Embryonic facial prominence (tissue), 1 donor: Measurements from ENCODE around the gene RALB.

ENCODE experiments used
- DNase-seq: peaks from one replicate; pipeline ENCODE4 v3.0.0-alpha.2; 2016; ENCODE audit errors: extremely low spot score

The RALB gene

GRCh38 chr2:120338015-120338414 lies 85.4 kb downstream of the RALB start:
- no peak for DNase-seq

- no peak for DNase-seq
These were observed 89.3 kb downstream of the RALB start for GRCh38 chr2:120341977-120342376.

GRCh38 chr2:120342446-120342845 lies 89.8 kb downstream of the RALB start:
- no peak for DNase-seq

GRCh38 chr2:120343100-120343432 lies 90.4 kb downstream of the RALB start:
- DNase-seq: no peak

GRCh38 chr2:120343433-120344105 lies 90.9 kb downstream of the RALB start:
- DNase-seq: no peak
